ENCODE data around the gene ADAM17.
"Not testable (repeated sequence)": the region's sequence is repeated elsewhere in the genome, so short reads cannot be mapped to it uniquely, and the experiment has no call there.

- TF ChIP-seq, protein P1, sequence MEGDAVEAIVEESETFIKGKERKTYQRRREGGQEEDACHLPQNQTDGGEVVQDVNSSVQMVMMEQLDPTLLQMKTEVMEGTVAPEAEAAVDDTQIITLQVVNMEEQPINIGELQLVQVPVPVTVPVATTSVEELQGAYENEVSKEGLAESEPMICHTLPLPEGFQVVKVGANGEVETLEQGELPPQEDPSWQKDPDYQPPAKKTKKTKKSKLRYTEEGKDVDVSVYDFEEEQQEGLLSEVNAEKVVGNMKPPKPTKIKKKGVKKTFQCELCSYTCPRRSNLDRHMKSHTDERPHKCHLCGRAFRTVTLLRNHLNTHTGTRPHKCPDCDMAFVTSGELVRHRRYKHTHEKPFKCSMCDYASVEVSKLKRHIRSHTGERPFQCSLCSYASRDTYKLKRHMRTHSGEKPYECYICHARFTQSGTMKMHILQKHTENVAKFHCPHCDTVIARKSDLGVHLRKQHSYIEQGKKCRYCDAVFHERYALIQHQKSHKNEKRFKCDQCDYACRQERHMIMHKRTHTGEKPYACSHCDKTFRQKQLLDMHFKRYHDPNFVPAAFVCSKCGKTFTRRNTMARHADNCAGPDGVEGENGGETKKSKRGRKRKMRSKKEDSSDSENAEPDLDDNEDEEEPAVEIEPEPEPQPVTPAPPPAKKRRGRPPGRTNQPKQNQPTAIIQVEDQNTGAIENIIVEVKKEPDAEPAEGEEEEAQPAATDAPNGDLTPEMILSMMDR (IDR thresholded peaks at IDR 0.05; ENCODE audit: low read depth, low read length, poor library complexity, severe bottlenecking) = not testable (repeated sequence)
- TF ChIP-seq EZH2phosphoT487 (IDR thresholded peaks at IDR 0.05; ENCODE audit: borderline replicate concordance, low read length) = not testable (repeated sequence)
Measured at GRCh38 chr2:9513946-9514345, 41.7 kb downstream of the ADAM17 start.

Measured in DOHH2 (cell line).